Measurements from ENCODE around the gene CNNM4.
"Not testable (repeated sequence)": the region's sequence is repeated elsewhere in the genome, so short reads cannot be mapped to it uniquely, and the experiment has no call there.

The CNNM4 gene

GRCh38 chr2:96801005-96801785 lies 40.5 kb downstream of the CNNM4 start:
- H3K36me3 ChIP-seq (ENCODE audit: insufficient read depth, low read length): no peaks in the 10 kb centered on the region; the same call in 1 of the 2 replicates
- DNase-seq (ENCODE audit: low read depth, low spot score): no peak
- TF ChIP-seq POLR2AphosphoS5 (IDR thresholded peaks at IDR 0.05; ENCODE audit: borderline replicate concordance, low read depth, low read length) (no peak), EZH2 (IDR thresholded peaks at IDR 0.05) (no peak), FOXP2 (optimal IDR thresholded peaks at IDR 0.05; ENCODE audit: control extremely low read depth, extremely low read length, insufficient read depth) (no peak)
- H3K9ac ChIP-seq (ENCODE audit: insufficient read length): no peak overlapping the region
- no peaks in the 10 kb centered on the region for H3K9me3 ChIP-seq (ENCODE audit: low read depth, low read length)
- no peak overlapping the region for H3K27ac ChIP-seq
- no peak overlapping the region for H3K4me3 ChIP-seq

DNA sequence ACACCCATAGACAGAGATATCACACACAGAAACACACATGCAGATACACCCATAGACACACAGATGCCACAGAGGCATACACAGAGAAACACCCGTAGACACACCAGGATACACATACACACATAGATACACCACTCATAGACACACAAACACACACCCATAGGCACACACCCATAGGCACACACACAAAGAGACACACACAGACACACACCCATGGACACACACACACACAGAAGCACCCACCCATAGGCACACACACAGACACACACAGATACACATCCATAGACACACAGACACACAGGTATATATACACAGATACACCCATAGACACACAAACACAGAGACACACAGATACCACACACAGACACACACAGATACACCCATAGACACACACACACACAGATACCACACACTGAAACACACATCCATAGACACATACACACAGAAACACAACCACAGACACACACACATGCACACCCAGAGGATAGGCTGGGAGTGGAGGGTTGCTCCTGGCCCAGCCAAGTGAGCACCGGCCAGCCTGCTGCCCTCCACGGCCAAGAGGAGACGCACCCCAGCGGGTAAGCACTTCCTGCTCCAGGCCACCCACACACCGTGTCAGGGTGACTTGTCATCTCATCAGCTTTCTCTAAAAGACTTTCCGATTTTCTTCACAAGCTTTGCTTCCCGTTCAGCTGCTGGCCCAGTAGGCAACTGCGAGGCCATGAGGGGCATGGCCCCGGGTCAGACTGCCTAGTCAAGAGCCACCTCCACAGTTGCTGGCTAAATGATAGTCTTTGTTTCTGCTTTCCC lies 41.3 kb downstream of the CNNM4 start:
- H3K36me3 ChIP-seq (ENCODE audit: insufficient read depth, low read length): no peaks in the 10 kb centered on the region; the same call in 1 of the 2 replicates
- H3K9ac ChIP-seq (ENCODE audit: insufficient read length): no peak overlapping the region
- H3K4me3 ChIP-seq: no peak overlapping the region
- TF ChIP-seq POLR2AphosphoS5 (IDR thresholded peaks at IDR 0.05; ENCODE audit: borderline replicate concordance, low read depth, low read length) (no peak), FOXP2 (optimal IDR thresholded peaks at IDR 0.05; ENCODE audit: control extremely low read depth, extremely low read length, insufficient read depth) (no peak), EZH2 (IDR thresholded peaks at IDR 0.05) (no peak)
- no peak overlapping the region for H3K27ac ChIP-seq
- no peaks in the 10 kb centered on the region for H3K9me3 ChIP-seq (ENCODE audit: low read depth, low read length)
- no peak for DNase-seq (ENCODE audit: low read depth, low spot score)

- Histone ChIP-seq H3K9me3 (ENCODE audit: low read depth, low read length) (no peaks in the 10 kb centered on the region), H3K27ac (no peak overlapping the region), H3K4me3 (no peak overlapping the region), H3K36me3 (ENCODE audit: insufficient read depth, low read length) (no peaks in the 10 kb centered on the region; the same call in 1 of the 2 replicates), H3K9ac (ENCODE audit: insufficient read length) (no peak overlapping the region)
- TF ChIP-seq POLR2AphosphoS5 (IDR thresholded peaks at IDR 0.05; ENCODE audit: borderline replicate concordance, low read depth, low read length) (no peak), FOXP2 (optimal IDR thresholded peaks at IDR 0.05; ENCODE audit: control extremely low read depth, extremely low read length, insufficient read depth) (no peak), EZH2 (IDR thresholded peaks at IDR 0.05) (no peak)
- no peak for DNase-seq (ENCODE audit: low read depth, low spot score)
Observed at GRCh38 chr2:96802721-96803120, 42.0 kb downstream of the CNNM4 start.

- H3K36me3 ChIP-seq (ENCODE audit: insufficient read depth, low read length): no peaks in the 10 kb centered on the region; the same call in 1 of the 2 replicates
- TF ChIP-seq POLR2AphosphoS5 (IDR thresholded peaks at IDR 0.05; ENCODE audit: borderline replicate concordance, low read depth, low read length) (no peak), EZH2 (IDR thresholded peaks at IDR 0.05) (no peak), FOXP2 (optimal IDR thresholded peaks at IDR 0.05; ENCODE audit: control extremely low read depth, extremely low read length, insufficient read depth) (no peak)
- no peak for DNase-seq (ENCODE audit: low read depth, low spot score)
- no peak overlapping the region for H3K9ac ChIP-seq (ENCODE audit: insufficient read length)
- no peak overlapping the region for H3K4me3 ChIP-seq
- H3K27ac ChIP-seq: no peak overlapping the region
- no peaks in the 10 kb centered on the region for H3K9me3 ChIP-seq (ENCODE audit: low read depth, low read length)
Observed at GRCh38 chr2:96804986-96805385, 44.3 kb downstream of the CNNM4 start.

- not testable (repeated sequence) for H3K9me3 ChIP-seq (ENCODE audit: low read depth, low read length); H3K36me3 ChIP-seq (ENCODE audit: insufficient read depth, low read length); DNase-seq (ENCODE audit: low read depth, low spot score); H3K9ac ChIP-seq (ENCODE audit: insufficient read length); H3K27ac ChIP-seq; H3K4me3 ChIP-seq
Observed at GRCh38 chr2:96805946-96806345, 45.2 kb downstream of the CNNM4 start.

DNA sequence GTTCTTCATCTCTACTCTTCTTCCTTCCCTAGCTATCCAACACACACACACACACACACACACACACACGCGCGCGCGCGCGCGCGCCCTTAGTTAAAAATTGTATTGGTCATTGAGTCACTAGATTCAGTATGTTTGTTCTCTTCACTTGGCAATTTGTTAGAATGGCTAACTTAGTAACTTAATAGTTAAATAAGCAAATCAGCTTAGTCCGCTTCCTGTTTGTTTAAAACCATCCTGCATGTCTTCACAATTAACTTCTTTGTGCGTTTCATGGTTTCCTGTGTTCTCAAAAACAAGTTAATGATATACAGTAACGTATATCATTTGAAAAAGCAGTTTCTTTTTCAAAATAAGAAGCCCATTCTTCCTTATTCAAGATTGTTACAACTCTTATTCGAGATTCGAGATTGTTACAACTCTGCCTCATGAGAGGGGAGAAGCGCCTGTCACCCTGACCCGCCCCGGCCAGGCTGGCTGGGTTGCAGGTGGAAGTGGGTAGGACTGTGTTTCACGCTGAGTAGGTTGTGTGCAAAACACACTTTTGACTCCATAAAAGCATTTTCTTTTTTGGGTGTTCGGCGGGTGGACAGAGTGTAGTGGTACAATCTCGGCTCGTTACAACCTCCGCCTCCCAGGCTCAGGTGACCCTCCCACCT lies 45.9 kb downstream of the CNNM4 start:
- no peak overlapping the region for H3K9ac ChIP-seq (ENCODE audit: insufficient read length)
- no peaks in the 10 kb centered on the region; the same call in 1 of the 2 replicates for H3K36me3 ChIP-seq (ENCODE audit: insufficient read depth, low read length)
- no peak overlapping the region for H3K27ac ChIP-seq
- TF ChIP-seq POLR2AphosphoS5 (IDR thresholded peaks at IDR 0.05; ENCODE audit: borderline replicate concordance, low read depth, low read length) (no peak), EZH2 (IDR thresholded peaks at IDR 0.05) (no peak), FOXP2 (optimal IDR thresholded peaks at IDR 0.05; ENCODE audit: control extremely low read depth, extremely low read length, insufficient read depth) (no peak)
- H3K9me3 ChIP-seq (ENCODE audit: low read depth, low read length): no peaks in the 10 kb centered on the region
- H3K4me3 ChIP-seq: no peak overlapping the region
- no peak for DNase-seq (ENCODE audit: low read depth, low spot score)

DNA sequence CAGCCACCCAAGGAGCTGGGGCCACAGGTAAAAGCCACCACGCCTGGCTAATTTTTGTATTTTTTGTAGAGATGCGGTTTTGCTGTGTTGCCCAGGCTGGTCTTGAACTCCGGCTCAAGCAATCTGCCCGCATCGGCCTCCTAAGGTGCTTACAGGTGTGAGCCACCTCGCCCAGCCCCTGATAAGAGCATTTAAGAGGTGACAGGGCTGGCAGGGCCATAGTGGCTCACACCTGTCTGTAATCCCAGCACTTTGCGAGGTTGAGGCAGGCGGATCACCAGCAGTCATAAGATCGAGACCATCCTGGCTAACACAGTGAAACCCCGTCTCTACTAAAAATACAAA lies 46.4 kb downstream of the CNNM4 start:
- Histone ChIP-seq H3K27ac (no peak overlapping the region), H3K9me3 (ENCODE audit: low read depth, low read length) (no peaks in the 10 kb centered on the region), H3K9ac (ENCODE audit: insufficient read length) (no peak overlapping the region), H3K4me3 (no peak overlapping the region), H3K36me3 (ENCODE audit: insufficient read depth, low read length) (no peaks in the 10 kb centered on the region)
- TF ChIP-seq FOXP2 (optimal IDR thresholded peaks at IDR 0.05; ENCODE audit: control extremely low read depth, extremely low read length, insufficient read depth) (no peak), EZH2 (IDR thresholded peaks at IDR 0.05) (no peak), POLR2AphosphoS5 (IDR thresholded peaks at IDR 0.05; ENCODE audit: borderline replicate concordance, low read depth, low read length) (no peak)
- no peak for DNase-seq (ENCODE audit: low read depth, low spot score)

- TF ChIP-seq POLR2AphosphoS5 (IDR thresholded peaks at IDR 0.05; ENCODE audit: borderline replicate concordance, low read depth, low read length) (no peak), FOXP2 (optimal IDR thresholded peaks at IDR 0.05; ENCODE audit: control extremely low read depth, extremely low read length, insufficient read depth) (no peak), EZH2 (IDR thresholded peaks at IDR 0.05) (no peak)
- Histone ChIP-seq H3K9ac (ENCODE audit: insufficient read length) (no peak overlapping the region), H3K36me3 (ENCODE audit: insufficient read depth, low read length) (no peaks in the 10 kb centered on the region), H3K27ac (no peak overlapping the region), H3K9me3 (ENCODE audit: low read depth, low read length) (no peaks in the 10 kb centered on the region), H3K4me3 (no peak overlapping the region)
- no peak for DNase-seq (ENCODE audit: low read depth, low spot score)
Observed at GRCh38 chr2:96808176-96808837, 47.6 kb downstream of the CNNM4 start.

All from SK-N-MC (cell line).